HepG2 (cell line): ENCODE data around the gene ZNF157. TPM values are rescaled to one million over a fixed set of nuclear protein-coding genes. Genes with fewer than 3 reads are reported as not detected.
A peak's percentile ranks its signal among the peaks of the same experiment; 100 is the strongest.

ENCODE experiments used
- ATAC-seq: fragments of 200-7000 bp; cut with Tn5 transposase; 3 replicates; pipeline ENCODE4 v1.9.1; 2020; ENCODE audit warnings: mild to moderate bottlenecking, moderate library complexity
- BruUV-seq: library from RNA; stranded (reverse); fragments of 400-500 nt; replicated peaks from 2 replicates; lab custom pipeline; 2021; lab: Mats Ljungman, UMichigan
- CTCF ChIA-PET: fragments of 300-600 bp; formaldehyde crosslinking; extraction: SDS; loops from one replicate; lab custom pipeline; 2021; ENCODE audit warnings: low total read pairs, inconsistent platforms, low intra/inter-chr PET ratio; lab: Yijun Ruan, JAX
- POLR2A ChIA-PET: fragments of 350-600 bp; sonication (Branson Sonifier 250); formaldehyde crosslinking; loops from one replicate; lab custom pipeline; 2020; ENCODE audit warnings: antibody characterized with exemption, inconsistent platforms; lab: Yijun Ruan, JAX
- DNase-seq: peaks from one replicate; pipeline ENCODE4 v3.0.0-alpha.2; 2015; ENCODE audit warnings: low spot score
- FAIRE-seq: peaks from 3 replicates; lab custom pipeline; 2011; peaks lifted over from hg19 to GRCh38; lab: Jason Lieb, UNC
- H2AFZ ChIP-seq: one replicate; pipeline ENCODE4 v1.6.1; 2011; ENCODE audit warnings: low read length, inconsistent platforms
- H3K27ac ChIP-seq: fragments of 300-600 bp; 3 replicates; pipeline ENCODE4 v1.8.0; 2011; ENCODE audit warnings: mixed run types, mild to moderate bottlenecking, mixed read lengths, low read length, inconsistent platforms; ENCODE audit not compliant: insufficient read depth; ENCODE audit errors: extremely low read length
- H3K27me3 ChIP-seq, 2 experiments: fragments of 200-600 bp in 1 of 2; 2 replicates in 1 of 2; 3 replicates in 1 of 2; pipeline versions ENCODE4 v1.6.0 to v1.8.0; 2011; ENCODE audit warnings: low read length in 2 of 2, mild to moderate bottlenecking in 2 of 2, moderate library complexity in 2 of 2, inconsistent platforms in 1 of 2; ENCODE audit not compliant: insufficient read depth in 2 of 2, control insufficient read depth in 1 of 2
- H3K36me3 ChIP-seq, 2 experiments: fragments of 200-600 bp in 1 of 2; replicated peaks in 1 of 2; 2 replicates in 1 of 2; 3 replicates in 1 of 2; pipeline versions ENCODE4 v1.5.1 to v1.8.0; 2011; ENCODE audit warnings: low read length in 2 of 2, inconsistent platforms in 1 of 2; ENCODE audit not compliant: insufficient read depth in 2 of 2, control insufficient read depth in 1 of 2
- H3K4me1 ChIP-seq: 2 replicates; pipeline ENCODE4 v1.5.1; 2012; ENCODE audit warnings: low read length, inconsistent platforms; ENCODE audit not compliant: insufficient read depth
- H3K4me2 ChIP-seq: 2 replicates; pipeline ENCODE4 v1.6.0; 2011; ENCODE audit warnings: low read depth, low read length, inconsistent platforms
- H3K4me3 ChIP-seq, 3 experiments: fragments of 200-600 bp in 1 of 3; sonication (generic), shearing (Covaris generic) in 1 of 3; replicated peaks in 1 of 3; 2 replicates each; pipeline ENCODE4 v1.5.1; 2011 to 2016; ENCODE audit warnings: low read length in 3 of 3, inconsistent platforms in 2 of 3, low read depth in 2 of 3, mild to moderate bottlenecking in 2 of 3, control low read depth in 1 of 3, mixed read lengths in 1 of 3; ENCODE audit not compliant: insufficient read depth in 1 of 3
- H3K79me2 ChIP-seq: one replicate; pipeline ENCODE4 v1.6.1; 2011; ENCODE audit warnings: low read length, inconsistent platforms; ENCODE audit not compliant: insufficient read depth
- H3K9ac ChIP-seq: 2 replicates; pipeline ENCODE4 v1.6.0; 2011; ENCODE audit warnings: mild to moderate bottlenecking, low read depth, low read length, inconsistent platforms; ENCODE audit not compliant: insufficient read depth
- H3K9me3 ChIP-seq: 2 replicates; pipeline ENCODE4 v1.5.1; 2012; ENCODE audit warnings: mild to moderate bottlenecking, low read length
- H4K20me1 ChIP-seq: 2 replicates; pipeline ENCODE4 v1.6.0; 2011; ENCODE audit warnings: inconsistent platforms, mild to moderate bottlenecking, low read length, moderate library complexity; ENCODE audit not compliant: insufficient read depth
- ASH2L ChIP-seq: fragments of 300-600, 200-600 bp; sonication (generic); IDR thresholded peaks from 2 replicates; pipeline ENCODE4 v1.7.0; 2017; ENCODE audit warnings: low read depth, mild to moderate bottlenecking, moderate library complexity, mixed read lengths, low read length; ENCODE audit not compliant: insufficient read length
- GATA4 ChIP-seq: sonication (generic); IDR thresholded peaks from 2 replicates; pipeline ENCODE4 v1.6.1; 2016; ENCODE audit warnings: antibody characterized with exemption, low read depth, borderline replicate concordance
- GATAD1 ChIP-seq: IDR thresholded peaks from 2 replicates; pipeline ENCODE4 v1.6.1; 2016; ENCODE audit warnings: missing genetic modification reagents, missing compliant biosample characterization
- HNRNPUL1 ChIP-seq: fragments of 200-400 bp; formaldehyde crosslinking; IDR thresholded peaks from 2 replicates; pipeline ENCODE4 v1.6.1; 2017; ENCODE audit warnings: low read depth, mild to moderate bottlenecking, low read length, moderate library complexity
- JUN ChIP-seq: sonication (generic); formaldehyde crosslinking; IDR thresholded peaks from 2 replicates; pipeline ENCODE4 v1.4.0; 2020; ENCODE audit warnings: mild to moderate bottlenecking, missing genetic modification reagents
- NFE2 ChIP-seq: sonication (generic); formaldehyde crosslinking; IDR thresholded peaks from 2 replicates; pipeline ENCODE4 v1.4.0; 2020; ENCODE audit warnings: missing genetic modification reagents
- PHF8 ChIP-seq: sonication (generic); formaldehyde crosslinking; IDR thresholded peaks from 2 replicates; pipeline ENCODE4 v1.5.0; 2020; ENCODE audit warnings: missing genetic modification reagents
- SAFB2 ChIP-seq: sonication (generic); formaldehyde crosslinking; IDR thresholded peaks from 2 replicates; pipeline ENCODE4 v1.5.1; 2020; ENCODE audit warnings: missing genetic modification reagents, low read depth, mild to moderate bottlenecking, borderline replicate concordance
- TCF12 ChIP-seq, 2 experiments: fragments of 450-650 bp in 1 of 2; sonication (generic) in 1 of 2; formaldehyde crosslinking in 1 of 2; IDR thresholded peaks; 2 replicates each; pipeline versions ENCODE4 v1.6.1 to v1.8.0; 2017 to 2022; ENCODE audit warnings: antibody characterized with exemption in 1 of 2, mild to moderate bottlenecking in 1 of 2, missing genetic modification reagents in 1 of 2, moderate library complexity in 1 of 2
- YY1 ChIP-seq: IDR thresholded peaks from 2 replicates; pipeline ENCODE4 v1.6.1; 2011; ENCODE audit warnings: low read length, low read depth, moderate library complexity, mild to moderate bottlenecking; ENCODE audit not compliant: insufficient read depth, insufficient replicate concordance
- ZNF264 ChIP-seq: sonication (generic); formaldehyde crosslinking; IDR thresholded peaks from 2 replicates; pipeline ENCODE4 v1.4.0; 2020; ENCODE audit warnings: missing genetic modification reagents
- ZNF329 ChIP-seq: sonication (generic); formaldehyde crosslinking; IDR thresholded peaks from 2 replicates; pipeline ENCODE4 v1.9.0; 2021; ENCODE audit warnings: low read depth, mild to moderate bottlenecking, missing genetic modification reagents
- ZNF354B ChIP-seq: sonication (generic); formaldehyde crosslinking; IDR thresholded peaks from 2 replicates; pipeline ENCODE4 v1.8.0; 2022; ENCODE audit warnings: mild to moderate bottlenecking, missing genetic modification reagents
- ZNF432 ChIP-seq: sonication (generic); formaldehyde crosslinking; IDR thresholded peaks from 2 replicates; pipeline ENCODE4 v1.5.0; 2020; ENCODE audit warnings: missing genetic modification reagents, mild to moderate bottlenecking, borderline replicate concordance
- ZNF614 ChIP-seq: IDR thresholded peaks from 2 replicates; pipeline ENCODE4 v1.6.1; 2018; ENCODE audit warnings: missing biosample characterization, missing genetic modification reagents, inconsistent platforms, borderline replicate concordance
- WGBS: methylation state at CpG from one replicate; pipeline ENCODE4 v1.1.6; 2017; ENCODE audit warnings: low lambda C conversion rate; 5-methylcytosine and 5-hydroxymethylcytosine counted together
- in situ Hi-C: cut with HindIII; loops from 2 replicates; pipeline ENCODE4 v1.10.0; 2017; ENCODE audit warnings: low pct_unique_long_range_greater_than_20kb; ENCODE audit not compliant: extremely low pct_ligation_motif_present
- intact Hi-C: fragments of 100-400 bp; cut with micrococcal nuclease; formaldehyde crosslinking; loops from one replicate; pipeline ENCODE4 v1.10.0; 2022; ENCODE audit not compliant: unreplicated experiment
- polyA plus RNA-seq, 8 experiments: library from polyadenylated mRNA; depleted of rRNA in 3 of 8; stranded (reverse) in 7 of 8; unstranded in 1 of 8; fragments of >200 nt; fragmentation: Illumina TruSeq in 4 of 8; extraction: Trizol in 4 of 8; gene quantifications; 2 replicates each; pipeline versions ENCODE4 v1.2.1 to v1.2.3, GENCODE V29; 2011 to 2016; ENCODE audit warnings: low read depth in 4 of 8, missing spikeins in 1 of 8, mixed read lengths in 1 of 8; ENCODE audit not compliant: insufficient read depth in 1 of 8
- total RNA-seq, 5 experiments: library from RNA; depleted of rRNA; stranded (reverse); fragments of >200 nt; fragmentation: Illumina TruSeq; extraction: Trizol; gene quantifications; 2 replicates each; pipeline ENCODE4 v1.2.3, GENCODE V29; 2016; ENCODE audit warnings: low read depth in 1 of 5

ZNF157 gene
- total and polyA plus RNA-seq, 2 of the 13 experiments (the other 11 are each of a cell fraction or from before 2014, with no cell fraction given), result not detected

GRCh38 chrX:47321386-47321785 lies 49.0 kb upstream of the ZNF157 start:
- WGBS, result 100% methylated on average over 1 of the region's 19 CpGs
- no peaks in the 10 kb centered on the region for H4K20me1 ChIP-seq
- DNase-seq, result no peak
- no peak overlapping the region for H3K9ac ChIP-seq
- ATAC-seq, result no peak
- no peak overlapping the region for H3K4me2 ChIP-seq
- TF ChIP-seq ZNF614 (CRISPR knock-in tag) (no peak), PHF8 (no peak), ZNF432 (CRISPR knock-in tag) (no peak), YY1 (peak; percentile 53)
- H3K27me3 ChIP-seq, result no peaks in the 10 kb centered on the region
- ChIA-PET CTCF (no interaction called here), POLR2A (no interaction called here)
- no peak for FAIRE-seq
- in situ Hi-C loops, result no loop called here
- H3K36me3 ChIP-seq, result no peaks in the 10 kb centered on the region
- H3K79me2 ChIP-seq, result no peaks in the 10 kb centered on the region
- intact Hi-C loops, result no loop called here
- H3K27ac ChIP-seq, result no peak overlapping the region
- H3K9me3 ChIP-seq, result no peaks in the 10 kb centered on the region
- no TSS peak for BruUV-seq
- H3K4me3 ChIP-seq, result no peak overlapping the region
- H3K4me1 ChIP-seq, result no peaks in the 10 kb centered on the region
- H2AFZ ChIP-seq, result no peak overlapping the region

DNA sequence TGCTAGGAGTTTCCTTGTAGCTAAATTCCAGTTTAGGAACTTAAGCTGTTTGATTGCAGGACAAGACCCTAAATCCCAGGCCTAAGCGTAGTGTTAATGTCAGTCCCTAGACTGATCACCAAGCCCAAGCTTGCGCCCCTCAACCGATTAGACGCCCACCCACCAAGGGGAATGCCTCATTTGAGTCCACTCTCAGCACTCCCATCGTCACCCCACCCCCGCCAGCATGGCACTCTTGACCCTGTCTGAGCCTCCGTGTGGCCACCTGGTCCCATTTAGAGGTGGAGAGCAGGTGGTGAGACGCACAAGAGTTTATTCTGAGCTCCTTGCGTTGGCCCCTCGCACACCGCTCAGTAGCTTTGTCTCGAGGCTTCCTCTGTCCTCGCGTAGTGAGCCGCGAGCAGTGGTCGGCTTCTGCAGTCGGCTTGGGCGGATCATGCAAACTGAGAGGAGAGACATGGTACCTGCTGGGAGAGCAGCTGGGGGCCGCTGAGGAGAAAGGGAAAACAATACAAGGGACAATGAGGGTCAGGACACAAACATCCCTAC lies 48.5 kb upstream of the ZNF157 start:
- Histone ChIP-seq H3K79me2 (no peaks in the 10 kb centered on the region), H3K9me3 (no peaks in the 10 kb centered on the region), H3K4me2 (no peak overlapping the region), H3K27me3 (no peaks in the 10 kb centered on the region), H3K36me3 (no peaks in the 10 kb centered on the region), H3K4me1 (no peaks in the 10 kb centered on the region), H3K9ac (no peak overlapping the region), H3K4me3 (no peak overlapping the region), H4K20me1 (no peaks in the 10 kb centered on the region), H3K27ac (no peak overlapping the region), H2AFZ (no peak overlapping the region)
- 60% methylated on average over 14 of the region's 20 CpGs for WGBS
- ChIA-PET POLR2A (no interaction called here), CTCF (no interaction called here)
- ATAC-seq, result no peak
- no peak for DNase-seq
- no TSS peak for BruUV-seq
- FAIRE-seq, result no peak
- intact Hi-C loops, result no loop called here
- in situ Hi-C loops, result no loop called here
- TF ChIP-seq GATA4 (no peak), TCF12 (IDR thresholded peaks at IDR 0.05) (no peak), TCF12 (CRISPR knock-in tag; IDR thresholded peaks at IDR 0.05) (no peak), HNRNPUL1 (no peak), NFE2 (no peak), GATAD1 (CRISPR knock-in tag) (no peak), ZNF329 (no peak), ASH2L (no peak), ZNF354B (CRISPR knock-in tag) (no peak), ZNF264 (CRISPR knock-in tag) (no peak), SAFB2 (CRISPR knock-in tag) (no peak), JUN (no peak)
